Raji (cell line): ENCODE measurements around the gene LRMDA.

Experiments
- POLR2A ChIP-seq: IDR thresholded peaks from 2 replicates; pipeline ENCODE4 v1.6.1; 2011; ENCODE audit warnings: low read depth, low read length, control low read depth; ENCODE audit not compliant: insufficient read depth

Gene LRMDA

DNA sequence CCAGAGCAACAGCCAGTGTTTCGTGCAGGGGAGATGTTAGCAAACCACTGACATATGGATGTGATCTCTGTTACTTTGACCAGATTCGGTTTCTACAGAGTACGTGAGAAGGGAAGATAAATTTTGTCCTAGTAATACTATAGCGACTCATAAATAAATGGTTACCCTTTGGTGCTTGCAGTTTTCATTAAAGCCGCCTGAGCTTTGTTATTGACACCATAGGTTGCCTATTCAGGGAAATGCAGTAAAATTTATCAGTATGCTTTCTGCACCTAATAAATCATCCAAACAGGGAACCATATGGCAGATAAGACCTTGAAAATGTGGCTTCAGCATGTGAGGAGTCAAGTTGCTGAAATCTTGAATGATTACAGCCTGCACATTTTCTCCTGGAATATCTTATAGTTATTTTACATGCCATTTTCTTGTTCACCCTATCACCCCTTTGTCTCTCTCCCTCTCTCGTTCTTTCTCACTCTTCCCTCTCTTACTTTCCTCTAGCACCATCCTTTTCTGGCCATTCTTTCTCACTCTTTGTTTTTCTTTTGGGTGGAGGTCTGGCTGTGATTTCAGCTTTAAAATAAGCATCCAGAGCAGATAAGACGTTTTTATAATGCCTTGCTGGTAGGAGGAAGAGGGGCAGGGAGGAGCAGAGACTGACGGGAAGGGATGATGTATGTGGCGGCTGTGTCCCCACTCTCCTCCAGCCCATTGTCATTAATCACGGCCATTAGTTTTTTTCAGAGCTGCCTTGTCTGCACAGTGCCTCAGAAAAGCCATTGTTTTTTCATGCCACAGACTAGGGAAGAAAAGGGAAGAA, 182.5 kb downstream of the LRMDA start:
- no peak for TF ChIP-seq POLR2A

DNA sequence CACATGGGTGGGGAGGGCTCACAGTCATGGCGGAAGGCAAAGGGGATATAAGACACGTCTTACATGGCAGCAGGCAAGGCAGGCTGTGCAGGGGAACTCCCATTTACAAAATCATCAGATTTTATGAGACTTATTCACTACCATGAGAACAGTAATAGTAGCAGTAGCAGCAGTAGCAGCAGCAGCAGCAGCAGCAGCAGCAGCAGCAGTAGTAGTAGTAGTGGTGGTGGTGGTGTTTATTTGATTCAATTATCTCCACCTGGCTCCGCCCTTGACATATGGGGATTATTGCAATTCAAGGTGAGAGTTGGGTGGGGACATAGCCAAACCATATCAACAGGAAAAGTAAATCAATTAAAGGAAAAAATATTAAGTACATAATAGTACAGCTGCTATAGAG, 184.7 kb downstream of the LRMDA start:
- no peak for TF ChIP-seq POLR2A

DNA sequence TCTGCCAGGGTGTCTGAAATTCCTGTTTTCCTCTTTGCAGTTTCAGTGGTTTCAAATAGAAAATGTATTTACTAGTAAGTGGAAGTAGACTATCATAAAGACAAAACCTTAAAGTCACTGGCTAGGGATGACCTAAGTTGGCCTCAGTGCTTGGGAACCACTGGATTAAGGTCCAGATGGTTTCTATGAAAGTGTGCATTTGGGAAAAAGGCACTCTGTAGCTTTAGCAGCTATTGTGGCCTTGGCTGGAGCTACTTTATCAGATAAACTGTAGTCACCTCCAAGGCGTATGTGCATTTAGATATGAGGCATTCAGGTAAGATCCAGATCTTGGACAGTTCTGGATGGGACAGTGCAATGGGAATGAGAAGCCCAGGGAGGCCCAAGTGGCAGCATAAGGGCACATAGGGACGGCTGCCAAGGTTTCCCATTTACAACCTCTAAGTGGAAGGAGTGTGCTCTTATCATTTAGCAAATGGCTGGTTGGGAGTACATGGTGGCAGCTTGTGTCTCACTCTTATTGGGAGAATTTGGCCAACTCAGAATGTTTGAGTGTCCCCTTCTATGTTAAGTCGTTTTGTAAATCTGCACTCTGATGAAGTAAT, 185.6 kb downstream of the LRMDA start:
- no peak for TF ChIP-seq POLR2A

DNA sequence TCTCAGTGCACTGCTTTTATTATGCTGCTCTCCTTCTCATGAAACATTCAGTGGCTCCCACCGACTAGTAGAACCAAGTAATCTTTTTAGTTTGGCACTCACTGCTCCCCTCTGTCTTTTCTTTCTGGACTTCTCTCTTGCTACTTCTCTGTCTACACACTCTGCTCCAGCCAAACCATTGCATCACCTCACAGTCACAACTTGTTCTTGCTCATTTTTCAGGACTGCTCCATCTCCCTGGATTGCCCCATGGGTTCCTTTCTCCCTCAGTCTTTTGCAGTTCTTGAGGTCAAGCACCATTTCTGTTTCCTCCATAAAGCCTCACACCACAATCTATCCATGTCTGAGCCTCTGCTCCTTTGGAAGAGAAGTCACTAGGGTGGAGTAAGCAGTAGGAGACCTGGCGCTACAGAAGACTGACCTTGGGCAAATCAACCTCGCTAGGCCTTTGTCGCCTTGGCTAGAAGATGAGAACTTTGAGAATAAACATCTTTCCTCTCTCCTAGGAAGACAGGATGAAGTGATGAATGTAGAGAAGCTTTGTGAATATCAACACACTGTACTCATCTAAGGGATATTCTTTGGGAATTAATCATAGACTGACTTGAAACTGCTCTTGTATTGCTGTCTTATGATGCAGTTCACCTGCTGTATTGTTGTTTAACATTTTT, 186.2 kb downstream of the LRMDA start:
- TF ChIP-seq POLR2A = no peak

DNA sequence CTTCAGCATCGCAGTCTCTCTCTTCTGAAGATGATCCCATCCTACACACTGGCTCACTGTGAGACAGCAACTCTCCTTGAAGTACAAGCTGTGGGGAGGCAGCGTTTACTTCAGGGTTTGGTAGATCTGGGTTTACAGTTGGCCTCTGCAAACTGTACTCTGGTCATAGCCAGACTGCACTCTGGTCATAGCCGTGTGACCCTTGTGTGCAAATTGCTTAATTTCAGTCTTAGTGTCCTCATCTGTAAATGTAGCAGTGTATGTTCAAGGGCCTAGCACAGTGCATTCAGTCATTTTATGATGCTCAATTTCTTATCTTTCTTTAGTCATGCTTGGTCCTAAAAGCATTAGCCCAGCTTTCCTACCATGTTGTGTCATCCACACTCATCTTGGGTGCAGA, 188.2 kb downstream of the LRMDA start:
- TF ChIP-seq POLR2A = no peak

DNA sequence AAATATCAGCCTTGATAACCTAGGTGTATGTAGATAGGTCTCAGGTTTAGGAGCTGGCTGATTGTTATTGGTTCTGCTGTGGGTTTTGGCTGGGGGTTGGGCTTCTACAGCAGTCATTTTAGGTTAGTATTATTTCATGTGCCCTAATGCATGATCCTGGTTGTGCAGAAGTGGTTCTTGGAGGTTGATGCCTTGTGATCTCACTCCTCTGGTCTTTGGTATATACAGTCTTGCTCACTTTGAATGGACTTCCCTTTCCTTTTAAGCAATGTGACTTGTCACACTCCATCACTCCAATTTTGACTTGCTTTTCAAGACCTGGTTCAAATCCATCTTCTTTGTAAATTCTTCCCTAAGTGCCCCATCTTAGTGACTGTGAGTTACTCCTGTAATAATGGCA, 188.9 kb downstream of the LRMDA start:
- no peak for TF ChIP-seq POLR2A

DNA sequence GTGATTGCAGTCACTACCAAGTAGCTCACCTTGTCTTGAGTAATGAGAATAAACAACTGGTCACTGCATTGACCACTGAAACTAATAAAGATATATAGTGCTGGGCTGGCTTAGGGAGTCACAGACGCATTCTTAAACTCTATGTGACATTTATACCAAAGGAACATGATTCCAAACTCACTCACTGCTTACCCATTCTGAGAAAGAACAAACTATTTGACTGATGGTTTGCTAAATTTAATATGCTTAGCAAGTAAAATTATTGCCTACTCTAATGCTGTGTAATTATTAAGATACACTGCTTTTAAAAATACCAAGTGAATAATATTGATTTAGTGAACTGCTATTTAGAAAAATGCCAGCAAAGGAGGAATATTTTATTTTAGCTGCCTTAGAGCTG, 191.1 kb downstream of the LRMDA start:
- TF ChIP-seq POLR2A = no peak

DNA sequence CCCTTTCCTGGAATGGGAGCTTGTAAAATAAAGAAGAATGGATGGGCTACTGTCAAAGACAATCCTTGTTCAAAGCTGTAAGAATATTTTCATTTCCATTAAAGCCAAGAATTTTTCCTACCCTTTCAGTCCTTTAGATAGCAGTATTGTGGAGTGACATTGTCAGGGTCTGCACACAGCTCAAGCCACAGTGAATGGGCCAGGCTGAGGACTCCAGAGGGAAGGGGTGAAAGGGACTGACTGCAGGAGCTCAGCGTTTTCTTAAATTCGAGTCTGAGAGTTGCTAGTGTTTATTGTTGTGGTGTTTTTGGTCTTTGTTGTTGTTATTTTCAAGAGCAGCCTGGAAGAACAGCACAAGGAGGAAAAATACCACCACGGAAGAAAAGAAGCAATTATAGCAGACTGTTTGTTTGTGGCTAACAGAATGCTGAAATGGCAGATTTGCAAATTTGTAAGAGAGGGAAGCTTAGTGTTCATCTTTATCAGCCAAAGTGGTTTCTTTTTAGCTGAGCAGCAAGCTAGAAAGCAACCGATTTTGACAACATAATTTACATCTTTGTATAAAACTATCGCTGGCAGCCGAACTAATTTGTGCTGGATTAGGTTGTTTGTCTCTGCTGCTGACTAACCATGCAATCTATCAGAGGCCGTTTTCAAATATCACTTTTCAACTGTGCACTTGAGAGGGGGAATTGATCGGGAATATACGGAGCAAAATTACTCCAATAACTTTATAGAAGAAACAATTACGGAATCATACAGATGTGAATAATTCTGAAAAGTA, 192.1 kb downstream of the LRMDA start:
- TF ChIP-seq POLR2A = no peak

DNA sequence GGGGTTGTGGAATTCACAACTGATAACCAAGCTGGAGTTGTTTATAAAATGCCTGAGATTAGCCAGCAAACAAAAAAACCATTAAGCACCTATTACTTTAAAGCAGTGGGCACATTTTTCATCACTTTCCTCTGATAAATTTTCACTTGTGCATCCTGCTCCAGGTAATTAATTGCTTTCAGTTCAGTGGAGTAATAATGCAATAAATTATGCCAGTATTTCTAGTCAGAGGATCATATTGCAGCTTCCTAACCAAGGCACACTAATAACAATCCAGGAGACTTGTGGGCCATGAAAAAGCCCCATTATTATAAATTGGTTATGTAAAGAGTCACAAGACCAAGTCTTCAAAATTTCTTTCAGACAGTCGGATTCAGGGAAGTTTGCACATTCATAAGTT, 193.2 kb downstream of the LRMDA start:
- TF ChIP-seq POLR2A = no peak

DNA sequence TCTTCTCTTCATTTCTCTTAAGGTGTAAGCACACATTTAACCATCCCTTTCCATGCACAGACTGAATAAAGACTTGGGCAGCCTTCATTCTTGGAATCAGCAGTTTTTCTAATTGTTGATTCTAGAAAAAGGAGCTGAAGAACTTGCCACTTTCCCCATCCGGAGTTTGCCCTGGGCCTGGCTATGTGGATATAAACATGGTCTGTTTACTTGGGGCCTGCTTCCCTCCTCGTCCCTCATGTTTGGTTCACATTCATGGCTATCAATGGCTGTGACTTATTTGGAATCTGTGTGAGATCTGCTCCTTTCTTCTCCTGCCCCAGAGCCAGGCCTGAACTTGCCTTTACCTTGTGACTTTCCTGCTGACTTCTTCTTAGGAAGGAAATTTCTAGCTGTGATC, 199.3 kb downstream of the LRMDA start:
- no peak for TF ChIP-seq POLR2A

DNA sequence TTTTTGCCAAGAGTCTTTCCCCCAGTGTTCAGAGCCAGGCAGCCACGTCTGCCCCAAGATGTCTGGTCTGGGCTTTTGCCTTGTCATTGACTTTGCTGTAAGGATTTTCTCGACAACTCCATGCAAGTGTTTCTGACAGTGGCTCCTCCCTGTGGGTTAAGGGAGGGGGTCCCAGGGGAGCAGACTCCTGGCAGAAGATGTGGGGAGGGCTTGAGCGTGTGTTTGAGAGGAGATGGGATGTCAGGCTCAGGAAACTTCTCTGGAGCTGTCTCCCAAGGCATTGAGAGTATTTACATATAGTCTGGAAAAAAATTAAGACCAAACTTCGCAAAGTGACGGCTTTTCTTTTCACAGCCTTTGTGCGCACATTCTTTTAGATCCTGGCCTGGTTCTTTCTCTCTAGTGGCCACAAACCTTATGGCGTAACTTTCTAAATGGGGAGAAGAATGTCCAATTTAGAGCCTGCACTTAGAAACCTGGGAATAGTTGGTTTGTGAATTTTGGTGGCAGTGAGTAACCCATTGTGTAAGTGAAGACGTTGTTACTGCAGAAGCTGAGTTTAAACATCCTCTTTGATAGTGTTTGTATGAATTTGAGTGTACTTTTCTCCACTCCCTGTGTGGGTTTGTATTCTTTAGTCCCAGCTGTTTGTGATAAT, 201.5 kb downstream of the LRMDA start:
- TF ChIP-seq POLR2A = no peak

DNA sequence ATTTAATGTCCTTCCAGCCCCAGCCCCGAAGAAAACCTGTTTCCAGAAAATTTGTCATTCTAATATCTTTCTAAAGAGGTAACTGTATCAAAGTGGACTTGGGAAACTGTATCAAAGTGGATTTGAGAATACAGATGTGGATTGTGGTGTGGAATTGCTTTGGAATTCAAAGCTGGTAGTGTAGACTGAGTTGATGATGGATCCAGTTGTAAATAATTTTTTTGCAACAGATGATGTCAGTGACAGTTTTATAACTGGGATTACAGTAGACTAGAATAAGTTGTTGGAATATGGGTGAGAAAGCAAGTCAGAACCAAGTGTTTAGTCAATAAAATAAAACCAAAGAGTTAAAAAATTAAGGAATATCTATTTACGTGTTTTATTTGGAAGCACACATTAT, 202.1 kb downstream of the LRMDA start:
- TF ChIP-seq POLR2A = no peak

DNA sequence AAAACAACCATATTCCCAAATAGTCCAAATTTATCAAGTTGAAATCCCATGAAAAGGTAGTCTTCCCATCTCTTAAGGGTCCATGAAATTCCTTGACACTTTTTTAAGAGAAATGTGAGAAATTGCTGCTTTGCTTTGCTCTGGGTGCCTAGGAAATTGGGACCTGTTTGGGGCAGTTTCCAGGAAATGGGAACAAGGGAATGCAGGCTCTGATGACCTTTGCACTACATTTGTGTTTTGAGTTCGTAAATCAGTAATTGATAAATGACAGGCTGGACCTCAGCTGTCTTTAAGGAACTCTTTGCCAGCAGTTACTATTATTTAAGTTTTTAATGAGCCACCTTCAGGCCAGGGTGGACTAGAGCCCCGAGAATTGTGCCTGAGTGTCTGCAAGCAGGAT, 203.5 kb downstream of the LRMDA start:
- TF ChIP-seq POLR2A = no peak

DNA sequence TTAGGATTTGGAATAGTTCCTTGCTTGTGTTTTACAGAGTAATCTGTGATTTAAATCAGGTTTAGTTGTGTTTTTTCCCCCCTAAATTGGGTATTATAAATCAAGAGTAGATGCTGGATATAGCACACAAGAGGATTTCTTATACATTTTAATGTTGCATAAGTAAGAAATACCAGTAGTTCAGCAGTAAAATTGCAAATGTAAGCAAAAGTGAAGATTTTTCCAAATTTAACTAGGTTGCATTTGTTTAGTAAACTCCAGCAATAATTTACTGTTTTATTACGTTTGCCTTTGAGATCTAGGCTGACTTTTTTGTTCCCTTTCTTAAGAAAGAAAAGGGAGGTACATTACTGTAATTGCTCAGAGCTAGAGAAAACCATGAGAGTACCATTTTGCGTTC, 207.3 kb downstream of the LRMDA start:
- TF ChIP-seq POLR2A = no peak

DNA sequence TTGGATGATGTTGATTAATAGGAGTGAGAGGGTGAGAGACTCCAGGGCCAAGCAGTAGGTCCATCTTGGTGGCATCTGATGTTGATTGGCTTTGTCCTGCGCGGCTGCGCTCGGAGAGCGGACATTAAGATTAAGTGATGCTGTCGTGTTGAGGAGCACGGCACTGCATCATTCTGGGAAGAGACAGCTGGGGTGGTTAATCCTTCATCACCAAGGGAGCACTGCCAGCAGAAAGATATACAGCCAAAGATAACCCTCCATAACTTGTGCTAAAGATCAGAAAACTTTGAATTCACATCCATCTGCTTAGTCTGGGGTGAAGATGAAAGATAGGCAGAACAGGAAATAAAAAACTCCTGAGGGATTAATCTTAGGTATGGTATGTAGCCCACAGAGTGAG, 208.3 kb downstream of the LRMDA start:
- TF ChIP-seq POLR2A = no peak
